GM12892 (cell line): ENCODE data around the gene RHEBL1.

ENCODE experiments used
- POLR2A ChIP-seq: IDR thresholded peaks from 2 replicates; pipeline ENCODE4 v1.6.1; 2011; ENCODE audit warnings: low read depth, low read length, control low read depth
- POLR2AphosphoS5 ChIP-seq: IDR thresholded peaks from 2 replicates; pipeline ENCODE4 v1.6.1; 2011; ENCODE audit warnings: low read depth, low read length, control low read depth

GRCh38 chr12:49034286-49034622 is 35.5 kb downstream of the RHEBL1 start:
- TF ChIP-seq POLR2AphosphoS5: 0 out of 2 replicates have a peak, but pooled peaks have one; percentile 2
- TF ChIP-seq POLR2A: no peak; the same call in 1 of the 2 replicates
